HEK293 (cell line): ENCODE data around the gene SEPTIN7.

Source experiments
- CTCF ChIA-PET: fragments of 350-600 bp; formaldehyde crosslinking; extraction: SDS; loops from one replicate; lab custom pipeline; 2021; ENCODE audit warnings: antibody characterized with exemption; lab: Yijun Ruan, JAX
- POLR2A ChIA-PET: fragments of 300-600 bp; formaldehyde crosslinking; extraction: SDS; loops from one replicate; lab custom pipeline; 2020; ENCODE audit warnings: antibody characterized with exemption, inconsistent platforms; lab: Yijun Ruan, JAX
- H3K27ac ChIP-seq: fragments of 200-500 bp; sonication (Bioruptor generic); 2 replicates; pipeline ENCODE4 v1.5.1; 2014; ENCODE audit warnings: low read depth, low read length, control low read depth, inconsistent platforms; ENCODE audit errors: extremely low read depth
- H3K36me3 ChIP-seq, 2 experiments: fragments of 200-500 bp in 1 of 2; sonication (Bioruptor generic) in 1 of 2; 1 replicate in 1 of 2; 2 replicates in 1 of 2; pipeline ENCODE4 v1.5.1; 2014 to 2017; ENCODE audit warnings: inconsistent platforms in 2 of 2, low read length in 2 of 2; ENCODE audit not compliant: control insufficient read depth in 2 of 2, insufficient read depth in 1 of 2
- H3K4me1 ChIP-seq: fragments of 200-500 bp; sonication (Bioruptor generic); 2 replicates; pipeline ENCODE4 v1.5.1; 2014; ENCODE audit warnings: mild to moderate bottlenecking, low read length, inconsistent platforms; ENCODE audit not compliant: control insufficient read depth, insufficient read depth
- H3K4me3 ChIP-seq: 2 replicates; pipeline ENCODE4 v1.5.1; 2011; ENCODE audit warnings: low read depth, mild to moderate bottlenecking, control low read depth, low read length, moderate library complexity
- H3K9me3 ChIP-seq: fragments of 200-500 bp; sonication (Bioruptor generic); 2 replicates; pipeline ENCODE4 v1.5.1; 2014; ENCODE audit warnings: low read depth, low read length, inconsistent platforms; ENCODE audit not compliant: control insufficient read depth, insufficient read depth
- BCL11A ChIP-seq: fragments of 450-650 bp; formaldehyde crosslinking; IDR thresholded peaks from 2 replicates; pipeline ENCODE4 v1.5.1; 2016; ENCODE audit warnings: low read depth, missing biosample characterization, missing genetic modification characterization
- KLF17 ChIP-seq: fragments of 450-650 bp; formaldehyde crosslinking; IDR thresholded peaks from 2 replicates; pipeline ENCODE4 v1.5.1; 2016; ENCODE audit warnings: missing biosample characterization, missing genetic modification characterization
- KLF7 ChIP-seq: fragments of 450-650 bp; formaldehyde crosslinking; IDR thresholded peaks from 2 replicates; pipeline ENCODE4 v1.5.1; 2016; ENCODE audit warnings: missing biosample characterization, missing genetic modification characterization, borderline replicate concordance
- MEIS1 ChIP-seq: sonication (generic); formaldehyde crosslinking; IDR thresholded peaks from 2 replicates; pipeline ENCODE4 v1.8.1; 2022; ENCODE audit warnings: missing genetic modification reagents, mild to moderate bottlenecking, borderline replicate concordance
- MYNN ChIP-seq: fragments of 450-650 bp; formaldehyde crosslinking; IDR thresholded peaks from 2 replicates; pipeline ENCODE4 v1.5.1; 2016; ENCODE audit warnings: missing biosample characterization, missing genetic modification characterization, borderline replicate concordance
- OVOL3 ChIP-seq: fragments of 450-650 bp; formaldehyde crosslinking; IDR thresholded peaks from 2 replicates; pipeline ENCODE4 v1.5.1; 2016; ENCODE audit warnings: missing biosample characterization, missing genetic modification characterization
- SP2 ChIP-seq: fragments of 450-650 bp; formaldehyde crosslinking; IDR thresholded peaks from 2 replicates; pipeline ENCODE4 v1.5.1; 2016; ENCODE audit warnings: missing biosample characterization, missing genetic modification characterization
- SP3 ChIP-seq: fragments of 450-650 bp; formaldehyde crosslinking; IDR thresholded peaks from 2 replicates; pipeline ENCODE4 v1.5.1; 2016; ENCODE audit warnings: missing biosample characterization, missing genetic modification characterization
- ZBTB17 ChIP-seq: fragments of 450-650 bp; formaldehyde crosslinking; IDR thresholded peaks from 2 replicates; pipeline ENCODE4 v1.5.1; 2016; ENCODE audit warnings: missing biosample characterization, missing genetic modification characterization
- ZBTB21 ChIP-seq: fragments of 450-650 bp; formaldehyde crosslinking; IDR thresholded peaks from 2 replicates; pipeline ENCODE4 v1.5.1; 2017; ENCODE audit warnings: missing biosample characterization, missing genetic modification characterization
- ZFHX2 ChIP-seq: fragments of 450-650 bp; formaldehyde crosslinking; conservative IDR thresholded peaks from 2 replicates; pipeline ENCODE4 v1.5.1; 2016; ENCODE audit warnings: missing biosample characterization, missing genetic modification characterization
- ZIC2 ChIP-seq: fragments of 450-650 bp; formaldehyde crosslinking; IDR thresholded peaks from 2 replicates; pipeline ENCODE4 v1.5.1; 2016; ENCODE audit warnings: missing biosample characterization, missing genetic modification characterization
- ZNF121 ChIP-seq: fragments of 450-650 bp; formaldehyde crosslinking; IDR thresholded peaks from 2 replicates; pipeline ENCODE4 v1.5.1; 2016; ENCODE audit warnings: missing biosample characterization, missing genetic modification characterization
- ZNF132 ChIP-seq: fragments of 450-650 bp; formaldehyde crosslinking; IDR thresholded peaks from 2 replicates; pipeline ENCODE4 v1.5.1; 2017; ENCODE audit warnings: missing biosample characterization, missing genetic modification characterization, borderline replicate concordance
- ZNF138 ChIP-seq: fragments of 450-650 bp; formaldehyde crosslinking; IDR thresholded peaks from 2 replicates; pipeline ENCODE4 v1.5.1; 2016; ENCODE audit warnings: missing biosample characterization, missing genetic modification characterization, borderline replicate concordance
- ZNF18 ChIP-seq: fragments of 450-650 bp; formaldehyde crosslinking; IDR thresholded peaks from 2 replicates; pipeline ENCODE4 v1.5.1; 2016; ENCODE audit warnings: missing biosample characterization, missing genetic modification characterization
- ZNF24 ChIP-seq: fragments of 450-650 bp; formaldehyde crosslinking; IDR thresholded peaks from 2 replicates; pipeline ENCODE4 v1.5.1; 2016; ENCODE audit warnings: missing biosample characterization, missing genetic modification characterization
- ZNF473 ChIP-seq: fragments of 450-650 bp; formaldehyde crosslinking; IDR thresholded peaks from 2 replicates; pipeline ENCODE4 v1.5.1; 2017; ENCODE audit warnings: missing biosample characterization, missing genetic modification characterization
- ZNF513 ChIP-seq: fragments of 450-650 bp; IDR thresholded peaks from 2 replicates; pipeline ENCODE4 v1.5.1; 2018; ENCODE audit warnings: missing biosample characterization, missing genetic modification characterization
- ZNF521 ChIP-seq: fragments of 450-650 bp; formaldehyde crosslinking; IDR thresholded peaks from 2 replicates; pipeline ENCODE4 v1.5.1; 2017; ENCODE audit warnings: missing biosample characterization, mild to moderate bottlenecking, missing genetic modification characterization
- ZNF623 ChIP-seq: fragments of 450-650 bp; formaldehyde crosslinking; IDR thresholded peaks from 2 replicates; pipeline ENCODE4 v1.5.1; 2016; ENCODE audit warnings: missing biosample characterization, missing genetic modification characterization
- ZNF791 ChIP-seq: fragments of 450-650 bp; formaldehyde crosslinking; IDR thresholded peaks from 2 replicates; pipeline ENCODE4 v1.5.1; 2016; ENCODE audit warnings: missing biosample characterization, missing genetic modification characterization
- ZNF843 ChIP-seq: fragments of 450-650 bp; formaldehyde crosslinking; IDR thresholded peaks from 2 replicates; pipeline ENCODE4 v1.5.1; 2016; ENCODE audit warnings: missing biosample characterization, missing genetic modification characterization

Gene SEPTIN7

GRCh38 chr7:35760143-35760745 lies 40.6 kb upstream of the SEPTIN7 start:
- Histone ChIP-seq H3K4me1 (peaks cover 10% of the 10 kb centered on the region), H3K9me3 (no peaks in the 10 kb centered on the region), H3K27ac (no peak overlapping the region), H3K4me3 (no peak overlapping the region), H3K36me3 (no peaks in the 10 kb centered on the region)
- TF ChIP-seq ZNF138 (tag by site-specific recombination), result no peak
- no peak for TF ChIP-seq ZNF473 (tag by site-specific recombination)
- TF ChIP-seq MYNN (tag by site-specific recombination), result no peak
- TF ChIP-seq ZNF132, result no peak
- no peak for TF ChIP-seq ZBTB17 (tag by site-specific recombination)
- TF ChIP-seq OVOL3, result no peak
- POLR2A ChIA-PET, result no interaction called here
- CTCF ChIA-PET, result interaction anchor here (0.6 to 0.7 kb wide), 3 partner anchors 35 to 147 kb away, joined by 3 to 7 read pairs (median 3); no protein-coding TSS in a partner anchor

- Histone ChIP-seq H3K9me3 (no peaks in the 10 kb centered on the region), H3K4me1 (peaks cover 10% of the 10 kb centered on the region), H3K4me3 (no peak overlapping the region), H3K36me3 (no peaks in the 10 kb centered on the region), H3K27ac (no peak overlapping the region)
- POLR2A ChIA-PET, result no interaction called here
- TF ChIP-seq ZNF521 (tag by site-specific recombination), result no peak
- CTCF ChIA-PET, result no interaction called here
Observed at GRCh38 chr7:35761871-35762677, 38.8 kb upstream of the SEPTIN7 start.

- TF ChIP-seq KLF17 (tag by site-specific recombination), result no peak
- no peak for TF ChIP-seq ZNF791 (tag by site-specific recombination)
- TF ChIP-seq ZNF623 (tag by site-specific recombination), result no peak
- TF ChIP-seq ZNF521 (tag by site-specific recombination), result no peak
- TF ChIP-seq ZNF121 (tag by site-specific recombination), result no peak
- TF ChIP-seq ZNF24 (tag by site-specific recombination), result no peak
- no peak for TF ChIP-seq ZBTB21 (tag by site-specific recombination)
- no peak for TF ChIP-seq ZNF843
- TF ChIP-seq MEIS1 (CRISPR knock-in tag), result no peak
- TF ChIP-seq KLF7 (tag by site-specific recombination), result no peak
- no peak for TF ChIP-seq SP2 (tag by site-specific recombination)
- TF ChIP-seq SP3 (tag by site-specific recombination), result no peak
- TF ChIP-seq ZNF132, result no peak
- no peak for TF ChIP-seq ZFHX2 (tag by site-specific recombination)
- TF ChIP-seq ZIC2 (tag by site-specific recombination), result no peak
- no peak for TF ChIP-seq ZNF18
- no peak for TF ChIP-seq ZNF513
- TF ChIP-seq BCL11A (tag by site-specific recombination), result no peak
- Histone ChIP-seq H3K4me1 (peaks cover 10% of the 10 kb centered on the region), H3K27ac (no peak overlapping the region), H3K4me3 (no peak overlapping the region), H3K36me3 (no peaks in the 10 kb centered on the region), H3K9me3 (no peaks in the 10 kb centered on the region)
- CTCF ChIA-PET, result interaction anchor here (0.9 kb wide), 1 partner anchor 23 kb away, joined by 3 read pairs; no protein-coding TSS in a partner anchor
- POLR2A ChIA-PET, result no interaction called here
Observed at GRCh38 chr7:35762781-35763180, 38.1 kb upstream of the SEPTIN7 start.
